GM21619 (cell line): ENCODE measurements around the gene ADCY6.

Experiments
- ATAC-seq: cut with Tn5 transposase; IDR thresholded peaks from one replicate; pipeline ENCODE4 v1.9.1; 2021; ENCODE audit not compliant: unreplicated experiment

Gene ADCY6

GRCh38 chr12:48786591-48787544 lies 2.0 kb downstream of the ADCY6 start:
- no peak for ATAC-seq

- ATAC-seq, result no peak
These were observed 5.5 kb downstream of the ADCY6 start for GRCh38 chr12:48783432-48783831.

GRCh38 chr12:48782457-48783395 lies 6.2 kb downstream of the ADCY6 start:
- ATAC-seq, result no peak

GRCh38 chr12:48781750-48782456 lies 7.0 kb downstream of the ADCY6 start:
- ATAC-seq, result no peak

- no peak for ATAC-seq
These were observed 8.4 kb downstream of the ADCY6 start for GRCh38 chr12:48780381-48781025.

- ATAC-seq, result no peak
These were observed 9.0 kb downstream of the ADCY6 start for GRCh38 chr12:48779869-48780268.

- ATAC-seq, result no peak
These were observed 11.1 kb downstream of the ADCY6 start for GRCh38 chr12:48777501-48778400.

- no peak for ATAC-seq
These were observed 11.9 kb downstream of the ADCY6 start for GRCh38 chr12:48776956-48777355.

GRCh38 chr12:48775991-48776649 lies 12.8 kb downstream of the ADCY6 start:
- ATAC-seq, result no peak

GRCh38 chr12:48775299-48775698 lies 13.6 kb downstream of the ADCY6 start:
- no peak for ATAC-seq

- no peak for ATAC-seq
These were observed 14.4 kb downstream of the ADCY6 start for GRCh38 chr12:48774516-48774915.

- ATAC-seq, result no peak
These were observed 15.2 kb downstream of the ADCY6 start for GRCh38 chr12:48773686-48774085.

- no peak for ATAC-seq
These were observed 17.2 kb downstream of the ADCY6 start for GRCh38 chr12:48771588-48772112.

GRCh38 chr12:48770756-48771155 lies 18.1 kb downstream of the ADCY6 start:
- ATAC-seq, result no peak

GRCh38 chr12:48768736-48769135 lies 20.2 kb downstream of the ADCY6 start:
- no peak for ATAC-seq

- ATAC-seq, result no peak
These were observed 20.7 kb downstream of the ADCY6 start for GRCh38 chr12:48768147-48768546.

GRCh38 chr12:48767521-48767920 lies 21.4 kb downstream of the ADCY6 start:
- no peak for ATAC-seq

GRCh38 chr12:48767047-48767446 lies 21.8 kb downstream of the ADCY6 start:
- ATAC-seq, result no peak

- ATAC-seq, result no peak
These were observed 23.1 kb downstream of the ADCY6 start for GRCh38 chr12:48765753-48766162.
